Bronchial epithelial cell (primary cell): ENCODE measurements around the gene CCNL1. TPM values are rescaled to one million over a fixed set of nuclear protein-coding genes. Genes with fewer than 3 reads are reported as not detected.
"Not testable (repeated sequence)": the region's sequence is repeated elsewhere in the genome, so short reads cannot be mapped to it uniquely, and the experiment has no call there.

Experiments
- DNase-seq: peaks from one replicate; pipeline ENCODE4 v3.0.0-alpha.2; 2010; ENCODE audit warnings: low read depth
- FAIRE-seq: peaks from 2 replicates; lab custom pipeline; 2011; peaks lifted over from hg19 to GRCh38; lab: Jason Lieb, UNC
- H3K27me3 ChIP-seq: 2 replicates; pipeline ENCODE4 v1.5.1; 2011; ENCODE audit warnings: low read length; ENCODE audit not compliant: control insufficient read depth, insufficient read depth
- H3K36me3 ChIP-seq: 2 replicates; pipeline ENCODE4 v1.5.1; 2011; ENCODE audit warnings: low read length; ENCODE audit not compliant: control insufficient read depth, insufficient read depth
- H3K4me3 ChIP-seq: 2 replicates; pipeline ENCODE4 v1.5.1; 2011; ENCODE audit warnings: mild to moderate bottlenecking, low read depth, low read length, control low read depth
- total RNA-seq: library from RNA; depleted of rRNA; stranded (reverse); fragments of >200 nt; gene quantifications from 2 replicates; pipeline ENCODE4 v1.2.1, GENCODE V29; 2014
- TF ChIP-seq, protein P1 (sequence below): IDR thresholded peaks from 2 replicates; pipeline ENCODE4 v1.5.1; 2011; ENCODE audit warnings: mild to moderate bottlenecking, moderate library complexity, low read length, control low read depth, inconsistent platforms; ENCODE audit not compliant: insufficient read depth, severe bottlenecking

CCNL1 gene
- total RNA-seq, 1 donor from 2014 or later: 107 TPM

DNA sequence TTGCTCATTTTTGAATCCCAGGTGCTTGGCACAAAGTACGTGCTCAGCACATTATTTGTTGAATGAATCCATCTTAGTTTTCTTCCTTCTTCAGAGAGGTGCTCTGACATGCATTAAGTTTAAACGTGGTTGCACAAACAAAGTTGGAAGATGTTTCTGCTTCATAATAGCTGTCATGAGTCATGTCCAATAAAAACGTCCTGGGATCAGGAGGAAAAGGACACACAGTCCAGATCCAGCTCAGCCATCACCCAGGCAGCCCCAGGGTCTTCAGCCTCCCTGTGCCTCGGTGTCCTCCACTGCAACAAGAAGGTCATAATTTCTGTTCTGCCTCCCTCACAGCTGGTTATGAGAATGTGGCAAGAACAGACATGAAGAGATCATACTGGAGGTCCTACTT is 55.4 kb downstream of the CCNL1 start:
- FAIRE-seq (no peak), DNase-seq (peak; percentile 81)
- TF ChIP-seq, protein P1, sequence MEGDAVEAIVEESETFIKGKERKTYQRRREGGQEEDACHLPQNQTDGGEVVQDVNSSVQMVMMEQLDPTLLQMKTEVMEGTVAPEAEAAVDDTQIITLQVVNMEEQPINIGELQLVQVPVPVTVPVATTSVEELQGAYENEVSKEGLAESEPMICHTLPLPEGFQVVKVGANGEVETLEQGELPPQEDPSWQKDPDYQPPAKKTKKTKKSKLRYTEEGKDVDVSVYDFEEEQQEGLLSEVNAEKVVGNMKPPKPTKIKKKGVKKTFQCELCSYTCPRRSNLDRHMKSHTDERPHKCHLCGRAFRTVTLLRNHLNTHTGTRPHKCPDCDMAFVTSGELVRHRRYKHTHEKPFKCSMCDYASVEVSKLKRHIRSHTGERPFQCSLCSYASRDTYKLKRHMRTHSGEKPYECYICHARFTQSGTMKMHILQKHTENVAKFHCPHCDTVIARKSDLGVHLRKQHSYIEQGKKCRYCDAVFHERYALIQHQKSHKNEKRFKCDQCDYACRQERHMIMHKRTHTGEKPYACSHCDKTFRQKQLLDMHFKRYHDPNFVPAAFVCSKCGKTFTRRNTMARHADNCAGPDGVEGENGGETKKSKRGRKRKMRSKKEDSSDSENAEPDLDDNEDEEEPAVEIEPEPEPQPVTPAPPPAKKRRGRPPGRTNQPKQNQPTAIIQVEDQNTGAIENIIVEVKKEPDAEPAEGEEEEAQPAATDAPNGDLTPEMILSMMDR: no peak

DNA sequence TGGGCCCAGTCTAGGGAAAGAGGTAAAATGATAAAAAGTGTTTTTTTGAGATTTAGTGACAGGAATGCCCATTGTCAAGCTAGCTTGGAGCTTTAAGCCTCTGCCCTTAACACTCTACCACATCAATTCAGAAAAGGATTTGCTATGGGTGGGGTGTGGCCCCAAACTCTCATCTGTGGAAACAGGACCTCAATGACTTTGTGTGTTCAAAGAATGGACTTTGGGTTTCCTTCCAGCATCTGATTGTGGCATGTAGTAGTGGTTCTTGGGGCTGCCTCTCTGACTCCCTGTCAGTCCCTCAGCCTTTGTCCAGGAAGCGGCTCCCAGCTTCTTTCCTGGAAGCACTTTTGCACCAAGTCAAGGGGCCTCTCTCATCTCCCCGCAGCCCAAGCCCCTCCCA is 56.1 kb downstream of the CCNL1 start:
- Histone ChIP-seq H3K4me3 (no peak overlapping the region), H3K36me3 (no peaks in the 10 kb centered on the region), H3K27me3 (no peaks in the 10 kb centered on the region)
- TF ChIP-seq, protein P1: no peak
- DNase-seq: no peak
- FAIRE-seq: no peak

More for the DNA sequence above, 55.4 kb downstream of the CCNL1 start:
- no peak overlapping the region for H3K4me3 ChIP-seq
- H3K27me3 ChIP-seq: no peaks in the 10 kb centered on the region
- H3K36me3 ChIP-seq: no peaks in the 10 kb centered on the region

- FAIRE-seq: no peak
- DNase-seq: no peak
- Histone ChIP-seq H3K4me3 (no peak overlapping the region), H3K27me3 (no peaks in the 10 kb centered on the region), H3K36me3 (no peaks in the 10 kb centered on the region)
- TF ChIP-seq, protein P1: no peak
Observed at GRCh38 chr3:157103280-157103679, 56.7 kb downstream of the CCNL1 start.

DNA sequence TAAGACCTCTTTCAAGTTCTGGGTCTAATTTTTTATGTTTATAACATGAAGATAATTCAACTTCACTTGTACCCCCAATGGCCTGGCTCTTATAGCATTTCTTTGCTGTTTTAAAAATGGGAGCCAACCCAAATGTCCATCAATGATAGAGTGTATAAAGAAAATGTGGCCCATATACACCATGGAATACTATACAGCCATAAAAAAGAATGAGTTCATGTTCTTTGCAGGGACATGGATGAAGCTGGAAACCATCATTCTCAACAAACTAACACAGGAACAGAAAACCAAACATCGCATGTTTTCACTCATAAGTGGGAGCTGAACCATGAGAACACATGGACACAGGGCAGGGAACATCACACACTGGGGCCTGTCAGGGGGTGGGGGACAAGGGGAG is 57.4 kb downstream of the CCNL1 start:
- not testable (repeated sequence) for DNase-seq, FAIRE-seq, H3K36me3 ChIP-seq, H3K4me3 ChIP-seq, H3K27me3 ChIP-seq

DNA sequence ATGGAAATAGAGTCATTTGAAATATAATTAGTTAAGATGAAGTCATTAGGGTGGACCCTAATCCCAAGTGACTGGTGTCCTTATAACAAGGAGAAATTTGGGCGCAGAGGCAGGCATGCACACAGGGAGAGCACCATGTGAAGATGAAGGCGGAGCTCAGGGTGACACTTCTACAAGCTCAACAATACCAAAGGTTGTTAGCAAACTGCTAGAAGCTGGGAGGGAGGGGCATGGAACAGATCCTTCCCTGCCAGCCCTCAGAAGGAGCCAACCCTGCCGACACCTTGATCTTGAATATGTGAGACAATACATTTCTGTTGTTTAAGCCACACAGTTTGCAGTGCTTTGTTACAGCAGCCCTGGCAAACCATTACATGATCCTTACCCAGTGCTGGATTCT is 57.8 kb downstream of the CCNL1 start:
- H3K4me3 ChIP-seq: no peak overlapping the region
- DNase-seq (no peak), FAIRE-seq (no peak)
- TF ChIP-seq, protein P1: no peak
- H3K36me3 ChIP-seq: no peaks in the 10 kb centered on the region
- no peaks in the 10 kb centered on the region for H3K27me3 ChIP-seq

DNA sequence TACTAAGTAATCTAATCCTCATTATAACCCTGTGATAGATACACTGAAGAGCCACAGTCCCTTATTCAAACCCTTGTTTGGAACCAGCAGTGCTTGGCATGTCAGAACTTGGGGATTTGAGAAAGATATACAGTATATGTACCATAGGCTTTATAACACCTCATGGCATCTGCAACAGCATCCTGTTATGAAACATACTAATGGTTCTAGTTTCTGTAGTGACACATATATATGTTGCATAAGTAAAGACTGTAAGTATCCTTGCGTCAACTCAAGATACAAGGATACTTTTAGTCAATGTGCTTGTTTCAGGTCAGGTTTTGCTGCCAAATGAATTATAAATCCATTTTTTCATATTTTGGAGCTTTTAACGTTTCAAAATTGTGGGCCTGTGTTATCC is 58.5 kb downstream of the CCNL1 start:
- DNase-seq (peak; percentile 95), FAIRE-seq (no peak)
- TF ChIP-seq, protein P1: no peak
- Histone ChIP-seq H3K36me3 (no peaks in the 10 kb centered on the region), H3K27me3 (no peaks in the 10 kb centered on the region), H3K4me3 (no peak overlapping the region)
